ENCODE data around the gene FOXP1.

Gene FOXP1

GRCh38 chr3:71497367-71497897 is 86.1 kb downstream of the FOXP1 start:
- Mint-ChIP-seq H3K36me3 (ENCODE audit: low read depth) (peaks cover 29% of the 10 kb centered on the region), H3K4me1 (peaks cover 27% of the 10 kb centered on the region), H3K9me3 (peaks cover 10% of the 10 kb centered on the region), H3K4me3 (no peak overlapping the region), H3K27me3 (ENCODE audit: low read depth) (no peaks in the 10 kb centered on the region), H3K27ac (peak overlapping the region; percentile 27 to 72 (median 63))
- no peak for TF ChIP-seq CTCF (IDR thresholded peaks at IDR 0.05; ENCODE audit: unreplicated experiment in 3 of 3)

GRCh38 chr3:71495708-71496472 is 87.6 kb downstream of the FOXP1 start:
- peaks cover 38% of the 10 kb centered on the region for H3K36me3 Mint-ChIP-seq (ENCODE audit: low read depth)
- H3K9me3 Mint-ChIP-seq, result peaks cover 21% of the 10 kb centered on the region
- H3K27ac Mint-ChIP-seq, result peak overlapping the region in 2 of 3 experiments; percentile 21 to 72
- no peak overlapping the region for H3K4me3 Mint-ChIP-seq
- H3K27me3 Mint-ChIP-seq (ENCODE audit: low read depth), result no peaks in the 10 kb centered on the region
- H3K4me1 Mint-ChIP-seq, result peaks cover 27% of the 10 kb centered on the region
- TF ChIP-seq CTCF (IDR thresholded peaks at IDR 0.05; ENCODE audit: unreplicated experiment in 3 of 3), result no peak

GRCh38 chr3:71494212-71494611 is 89.3 kb downstream of the FOXP1 start:
- no peaks in the 10 kb centered on the region for H3K27me3 Mint-ChIP-seq (ENCODE audit: low read depth)
- no peak overlapping the region for H3K27ac Mint-ChIP-seq
- peaks cover 50% of the 10 kb centered on the region for H3K36me3 Mint-ChIP-seq (ENCODE audit: low read depth)
- TF ChIP-seq CTCF (IDR thresholded peaks at IDR 0.05; ENCODE audit: unreplicated experiment in 3 of 3), result no peak
- H3K9me3 Mint-ChIP-seq, result peaks cover 24% of the 10 kb centered on the region
- peaks cover 27% of the 10 kb centered on the region for H3K4me1 Mint-ChIP-seq
- no peak overlapping the region for H3K4me3 Mint-ChIP-seq

GRCh38 chr3:71492974-71493771 is 90.4 kb downstream of the FOXP1 start:
- Mint-ChIP-seq H3K27me3 (ENCODE audit: low read depth) (no peaks in the 10 kb centered on the region), H3K4me1 (peaks cover 23% of the 10 kb centered on the region), H3K36me3 (ENCODE audit: low read depth) (peaks cover 60% of the 10 kb centered on the region), H3K9me3 (peaks cover 24% of the 10 kb centered on the region), H3K27ac (no peak overlapping the region), H3K4me3 (no peak overlapping the region)
- TF ChIP-seq CTCF (IDR thresholded peaks at IDR 0.05; ENCODE audit: unreplicated experiment in 3 of 3), result no peak

- no peak overlapping the region for H3K4me3 Mint-ChIP-seq
- H3K36me3 Mint-ChIP-seq (ENCODE audit: low read depth), result peaks cover 60% of the 10 kb centered on the region
- H3K27me3 Mint-ChIP-seq (ENCODE audit: low read depth), result no peaks in the 10 kb centered on the region
- peaks cover 24% of the 10 kb centered on the region for H3K9me3 Mint-ChIP-seq
- H3K27ac Mint-ChIP-seq, result no peak overlapping the region
- no peak for TF ChIP-seq CTCF (IDR thresholded peaks at IDR 0.05; ENCODE audit: unreplicated experiment in 3 of 3)
- H3K4me1 Mint-ChIP-seq, result peaks cover 17% of the 10 kb centered on the region
Measured at GRCh38 chr3:71492566-71492965, 91.0 kb downstream of the FOXP1 start.
